ENCODE results near the gene CRIP3. TPM values are rescaled to one million over a fixed set of nuclear protein-coding genes. Genes with fewer than 3 reads are reported as not detected.

Gene CRIP3
- total and polyA plus RNA-seq, 10 of the 15 experiments (the other 5 are each of a cell fraction or from before 2014, with no cell fraction given): 1.5 to 9.2 (median 2.2) TPM

DNA sequence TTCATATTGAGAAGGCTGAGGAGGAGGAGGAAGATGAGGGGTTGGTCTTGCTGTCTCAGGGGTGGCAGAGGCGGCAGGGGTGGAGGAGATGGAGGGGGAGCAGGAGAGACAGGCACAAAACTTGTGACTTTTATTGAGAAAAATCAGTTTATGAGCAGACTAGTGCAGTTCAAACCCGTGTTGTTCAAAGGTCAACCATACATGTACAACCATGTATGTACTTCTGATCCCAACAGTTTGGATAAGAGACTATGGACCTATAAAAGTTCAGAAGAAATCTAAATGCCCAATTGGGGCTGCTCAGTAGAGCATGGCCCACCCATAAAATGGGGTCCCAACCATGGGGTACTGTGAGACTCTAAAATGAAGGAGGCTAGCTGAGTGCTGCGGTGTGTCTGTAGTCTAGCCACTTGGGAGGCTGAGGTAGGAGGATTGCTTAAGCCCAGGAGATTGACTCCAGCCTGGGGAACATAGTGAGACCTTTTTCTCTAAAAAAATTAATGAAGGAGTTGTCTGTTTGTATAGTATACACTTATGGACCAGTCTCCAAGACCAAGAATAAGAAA is 18.2 kb downstream of the CRIP3 start:
- no peak overlapping the region for H3K9ac ChIP-seq (ENCODE audit: control insufficient read depth, insufficient read depth, low read length)
- WGBS (ENCODE audit: insufficient coverage, insufficient replicate concordance, low lambda C conversion rate, missing lambda C conversion rate): 60% methylated on average over 3 of the region's 3 CpGs
- intact Hi-C loops (cut with micrococcal nuclease; ENCODE audit: unreplicated experiment): no loop called here
- no peaks in the 10 kb centered on the region for H3K4me1 ChIP-seq (ENCODE audit: control insufficient read depth, insufficient read depth, low read length)
- no peak for TF ChIP-seq SUZ12 (IDR thresholded peaks at IDR 0.05; ENCODE audit: unreplicated experiment)
- TF ChIP-seq, protein P1, sequence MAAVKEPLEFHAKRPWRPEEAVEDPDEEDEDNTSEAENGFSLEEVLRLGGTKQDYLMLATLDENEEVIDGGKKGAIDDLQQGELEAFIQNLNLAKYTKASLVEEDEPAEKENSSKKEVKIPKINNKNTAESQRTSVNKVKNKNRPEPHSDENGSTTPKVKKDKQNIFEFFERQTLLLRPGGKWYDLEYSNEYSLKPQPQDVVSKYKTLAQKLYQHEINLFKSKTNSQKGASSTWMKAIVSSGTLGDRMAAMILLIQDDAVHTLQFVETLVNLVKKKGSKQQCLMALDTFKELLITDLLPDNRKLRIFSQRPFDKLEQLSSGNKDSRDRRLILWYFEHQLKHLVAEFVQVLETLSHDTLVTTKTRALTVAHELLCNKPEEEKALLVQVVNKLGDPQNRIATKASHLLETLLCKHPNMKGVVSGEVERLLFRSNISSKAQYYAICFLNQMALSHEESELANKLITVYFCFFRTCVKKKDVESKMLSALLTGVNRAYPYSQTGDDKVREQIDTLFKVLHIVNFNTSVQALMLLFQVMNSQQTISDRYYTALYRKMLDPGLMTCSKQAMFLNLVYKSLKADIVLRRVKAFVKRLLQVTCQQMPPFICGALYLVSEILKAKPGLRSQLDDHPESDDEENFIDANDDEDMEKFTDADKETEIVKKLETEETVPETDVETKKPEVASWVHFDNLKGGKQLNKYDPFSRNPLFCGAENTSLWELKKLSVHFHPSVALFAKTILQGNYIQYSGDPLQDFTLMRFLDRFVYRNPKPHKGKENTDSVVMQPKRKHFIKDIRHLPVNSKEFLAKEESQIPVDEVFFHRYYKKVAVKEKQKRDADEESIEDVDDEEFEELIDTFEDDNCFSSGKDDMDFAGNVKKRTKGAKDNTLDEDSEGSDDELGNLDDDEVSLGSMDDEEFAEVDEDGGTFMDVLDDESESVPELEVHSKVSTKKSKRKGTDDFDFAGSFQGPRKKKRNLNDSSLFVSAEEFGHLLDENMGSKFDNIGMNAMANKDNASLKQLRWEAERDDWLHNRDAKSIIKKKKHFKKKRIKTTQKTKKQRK (IDR thresholded peaks at IDR 0.05; ENCODE audit: low read depth, low read length): no peak
- no peak for TF ChIP-seq MTA2 (IDR thresholded peaks at IDR 0.05; ENCODE audit: low read depth)
- TF ChIP-seq ETV6 (conservative IDR thresholded peaks at IDR 0.05 in 1 of 2, IDR thresholded peaks at IDR 0.05 in 1 of 2; ENCODE audit: borderline replicate concordance in 1 of 2, low read depth in 1 of 2): no peak
- no peak for TF ChIP-seq CBX5 (IDR thresholded peaks at IDR 0.05; ENCODE audit: low read depth)
- TF ChIP-seq PBX3 (IDR thresholded peaks at IDR 0.05; ENCODE audit: insufficient replicate concordance, low read depth, low read length): no peak
- no peak for TF ChIP-seq HCFC1 (IDR thresholded peaks at IDR 0.05; ENCODE audit: low read length)
- no peak for TF ChIP-seq ZBED1 (IDR thresholded peaks at IDR 0.05; ENCODE audit: borderline replicate concordance)
- TF ChIP-seq RUNX3 (IDR thresholded peaks at IDR 0.05; ENCODE audit: low read length): no peak
- no peak for TF ChIP-seq EED (IDR thresholded peaks at IDR 0.05; ENCODE audit: low read depth)
- ChIA-PET CTCF (no interaction called here), SMC1A (ENCODE audit: uncharacterized antibody, unreplicated experiment) (no interaction called here), RAD21 (ENCODE audit: unreplicated experiment) (no interaction called here), POLR2A (no interaction called here)
- in situ Hi-C loops (cut with MboI): no loop called here
- no peak overlapping the region for H3K4me3 ChIP-seq
- H3K27me3 ChIP-seq (replicated peaks in 1 of 2; ENCODE audit: control insufficient read depth in 2 of 2, insufficient read depth in 2 of 2, low read length in 1 of 2): peaks cover 0 to 2% of the 10 kb centered on the region in 2 experiments; a peak in 3 of 4 replicates
- no peaks in the 10 kb centered on the region; the same call in 2 of the 3 replicates for H3K9me3 ChIP-seq (replicated peaks; ENCODE audit: control insufficient read depth, insufficient read depth, low read length)
- no peak for ATAC-seq
- no peaks in the 10 kb centered on the region for H3K36me3 ChIP-seq (ENCODE audit: control insufficient read depth in 2 of 2, insufficient read depth in 2 of 2, low read length in 1 of 2)
- H2AFZ ChIP-seq (ENCODE audit: control insufficient read depth, low read depth, low read length): no peak overlapping the region
- no TSS peak for BruUV-seq (replicated peaks)
- no peak for DNase-seq (ENCODE audit: low read depth, low spot score)
- no peak for FAIRE-seq
- no peak overlapping the region for H3K27ac ChIP-seq (ENCODE audit: control insufficient read depth, insufficient read depth)
- no peaks in the 10 kb centered on the region for H4K20me1 ChIP-seq (ENCODE audit: control insufficient read depth, insufficient read depth)
- no peaks in the 10 kb centered on the region for H3K79me2 ChIP-seq (ENCODE audit: control insufficient read depth, insufficient read depth, low read length)
- H3K4me2 ChIP-seq (ENCODE audit: control insufficient read depth, insufficient read depth): no peak overlapping the region
